GM13976 (cell line): ENCODE results near the gene NKX1-1.

Experiments
- DNase-seq: peaks from one replicate; pipeline ENCODE4 v3.0.0; 2012; ENCODE audit warnings: low spot score
- CTCF ChIP-seq: IDR thresholded peaks from 2 replicates; pipeline ENCODE4 v1.5.1; 2012; ENCODE audit warnings: borderline replicate concordance, mild to moderate bottlenecking; ENCODE audit not compliant: insufficient read depth; ENCODE audit errors: extremely low read depth, missing control alignments, control extremely low read depth
- in situ Hi-C: fragments of 300-500 bp; cut with MboI; formaldehyde crosslinking; loops from one replicate; pipeline ENCODE4 v1.12.0; 2022; ENCODE audit warnings: low sequenced_read_pairs, mixed read lengths, inconsistent platforms; ENCODE audit not compliant: unreplicated experiment

The NKX1-1 gene

GRCh38 chr4:1403591-1404572 is 2.4 kb downstream of the NKX1-1 start:
- in situ Hi-C loops, result no loop called here
- TF ChIP-seq CTCF, result no peak
- DNase-seq, result no peak

- DNase-seq, result no peak
- in situ Hi-C loops, result no loop called here
- no peak for TF ChIP-seq CTCF
Measured at GRCh38 chr4:1403177-1403583, 3.1 kb downstream of the NKX1-1 start.

GRCh38 chr4:1402516-1403091 is 3.6 kb downstream of the NKX1-1 start:
- DNase-seq, result no peak
- in situ Hi-C loops, result no loop called here
- no peak for TF ChIP-seq CTCF

- TF ChIP-seq CTCF, result no peak
- in situ Hi-C loops, result no loop called here
- no peak for DNase-seq
Measured at GRCh38 chr4:1402021-1402515, 4.2 kb downstream of the NKX1-1 start.

- no peak for TF ChIP-seq CTCF
- no peak for DNase-seq
- in situ Hi-C loops, result no loop called here
Measured at GRCh38 chr4:1401409-1402020, 4.7 kb downstream of the NKX1-1 start.

- in situ Hi-C loops, result no loop called here
- DNase-seq, result no peak
- TF ChIP-seq CTCF, result no peak
Measured at GRCh38 chr4:1400831-1401408, 5.3 kb downstream of the NKX1-1 start.
